HEK293 (cell line): ENCODE results near the gene CPA2.

ENCODE experiments used
- CTCF ChIA-PET: fragments of 350-600 bp; formaldehyde crosslinking; extraction: SDS; loops from one replicate; lab custom pipeline; 2021; ENCODE audit warnings: antibody characterized with exemption; lab: Yijun Ruan, JAX
- POLR2A ChIA-PET: fragments of 300-600 bp; formaldehyde crosslinking; extraction: SDS; loops from one replicate; lab custom pipeline; 2020; ENCODE audit warnings: antibody characterized with exemption, inconsistent platforms; lab: Yijun Ruan, JAX
- H3K27ac ChIP-seq: fragments of 200-500 bp; sonication (Bioruptor generic); 2 replicates; pipeline ENCODE4 v1.5.1; 2014; ENCODE audit warnings: low read depth, low read length, control low read depth, inconsistent platforms; ENCODE audit errors: extremely low read depth
- H3K36me3 ChIP-seq, 2 experiments: fragments of 200-500 bp in 1 of 2; sonication (Bioruptor generic) in 1 of 2; 1 replicate in 1 of 2; 2 replicates in 1 of 2; pipeline ENCODE4 v1.5.1; 2014 to 2017; ENCODE audit warnings: inconsistent platforms in 2 of 2, low read length in 2 of 2; ENCODE audit not compliant: control insufficient read depth in 2 of 2, insufficient read depth in 1 of 2
- H3K4me1 ChIP-seq: fragments of 200-500 bp; sonication (Bioruptor generic); 2 replicates; pipeline ENCODE4 v1.5.1; 2014; ENCODE audit warnings: mild to moderate bottlenecking, low read length, inconsistent platforms; ENCODE audit not compliant: control insufficient read depth, insufficient read depth
- H3K4me3 ChIP-seq: 2 replicates; pipeline ENCODE4 v1.5.1; 2011; ENCODE audit warnings: low read depth, mild to moderate bottlenecking, control low read depth, low read length, moderate library complexity
- H3K9me3 ChIP-seq: fragments of 200-500 bp; sonication (Bioruptor generic); 2 replicates; pipeline ENCODE4 v1.5.1; 2014; ENCODE audit warnings: low read depth, low read length, inconsistent platforms; ENCODE audit not compliant: control insufficient read depth, insufficient read depth
- BCL11B ChIP-seq: fragments of 450-650 bp; formaldehyde crosslinking; IDR thresholded peaks from 2 replicates; pipeline ENCODE4 v1.5.1; 2016; ENCODE audit warnings: low read depth, missing biosample characterization, missing genetic modification characterization
- GLI4 ChIP-seq: fragments of 450-650 bp; formaldehyde crosslinking; IDR thresholded peaks from 2 replicates; pipeline ENCODE4 v1.5.1; 2016; ENCODE audit warnings: missing biosample characterization, missing genetic modification characterization
- KLF10 ChIP-seq: fragments of 450-650 bp; IDR thresholded peaks from 2 replicates; pipeline ENCODE4 v1.5.1; 2018; ENCODE audit warnings: missing biosample characterization, mild to moderate bottlenecking, missing genetic modification characterization
- KLF17 ChIP-seq: fragments of 450-650 bp; formaldehyde crosslinking; IDR thresholded peaks from 2 replicates; pipeline ENCODE4 v1.5.1; 2016; ENCODE audit warnings: missing biosample characterization, missing genetic modification characterization
- KLF9 ChIP-seq: fragments of 450-650 bp; formaldehyde crosslinking; IDR thresholded peaks from 2 replicates; pipeline ENCODE4 v1.5.1; 2016; ENCODE audit warnings: missing biosample characterization, missing genetic modification characterization, low read depth
- PRDM6 ChIP-seq: fragments of 450-650 bp; formaldehyde crosslinking; IDR thresholded peaks from 2 replicates; pipeline ENCODE4 v1.5.1; 2017; ENCODE audit warnings: missing biosample characterization, missing genetic modification characterization
- YY1 ChIP-seq: fragments of 450-650 bp; formaldehyde crosslinking; IDR thresholded peaks from 2 replicates; pipeline ENCODE4 v1.5.1; 2018; ENCODE audit warnings: missing biosample characterization, missing genetic modification characterization
- ZBTB11 ChIP-seq: fragments of 450-650 bp; formaldehyde crosslinking; conservative IDR thresholded peaks from 2 replicates; pipeline ENCODE4 v1.5.1; 2016; ENCODE audit warnings: low read depth, missing biosample characterization, missing genetic modification characterization
- ZBTB17 ChIP-seq: fragments of 450-650 bp; formaldehyde crosslinking; IDR thresholded peaks from 2 replicates; pipeline ENCODE4 v1.5.1; 2016; ENCODE audit warnings: missing biosample characterization, missing genetic modification characterization
- ZIC2 ChIP-seq: fragments of 450-650 bp; formaldehyde crosslinking; IDR thresholded peaks from 2 replicates; pipeline ENCODE4 v1.5.1; 2016; ENCODE audit warnings: missing biosample characterization, missing genetic modification characterization
- ZNF10 ChIP-seq: fragments of 450-650 bp; formaldehyde crosslinking; IDR thresholded peaks from 2 replicates; pipeline ENCODE4 v1.5.1; 2017; ENCODE audit warnings: missing biosample characterization, missing genetic modification characterization
- ZNF114 ChIP-seq: fragments of 450-650 bp; formaldehyde crosslinking; IDR thresholded peaks from 2 replicates; pipeline ENCODE4 v1.5.0; 2017; ENCODE audit warnings: missing biosample characterization, missing genetic modification characterization
- ZNF146 ChIP-seq: fragments of 450-650 bp; formaldehyde crosslinking; IDR thresholded peaks from 2 replicates; pipeline ENCODE4 v1.5.1; 2016; ENCODE audit warnings: missing biosample characterization, missing genetic modification characterization
- ZNF169 ChIP-seq: fragments of 450-650 bp; formaldehyde crosslinking; IDR thresholded peaks from 2 replicates; pipeline ENCODE4 v1.5.1; 2016; ENCODE audit warnings: missing biosample characterization, missing genetic modification characterization
- ZNF292 ChIP-seq: fragments of 450-650 bp; formaldehyde crosslinking; IDR thresholded peaks from 2 replicates; pipeline ENCODE4 v1.5.1; 2016; ENCODE audit warnings: low read depth, missing biosample characterization, missing genetic modification characterization, borderline replicate concordance
- ZNF37A ChIP-seq: fragments of 450-650 bp; IDR thresholded peaks from 2 replicates; pipeline ENCODE4 v1.5.1; 2018; ENCODE audit warnings: missing biosample characterization, missing genetic modification characterization
- ZNF404 ChIP-seq: fragments of 450-650 bp; formaldehyde crosslinking; IDR thresholded peaks from 2 replicates; pipeline ENCODE4 v1.5.1; 2017; ENCODE audit warnings: missing biosample characterization, missing genetic modification characterization
- ZNF521 ChIP-seq: fragments of 450-650 bp; formaldehyde crosslinking; IDR thresholded peaks from 2 replicates; pipeline ENCODE4 v1.5.1; 2017; ENCODE audit warnings: missing biosample characterization, mild to moderate bottlenecking, missing genetic modification characterization
- ZNF530 ChIP-seq: fragments of 450-650 bp; formaldehyde crosslinking; IDR thresholded peaks from 2 replicates; pipeline ENCODE4 v1.5.1; 2016; ENCODE audit warnings: low read depth, missing biosample characterization, missing genetic modification characterization
- ZNF664 ChIP-seq: fragments of 450-650 bp; formaldehyde crosslinking; IDR thresholded peaks from 2 replicates; pipeline ENCODE4 v1.5.1; 2016; ENCODE audit warnings: missing biosample characterization, missing genetic modification characterization
- ZNF707 ChIP-seq: fragments of 450-650 bp; formaldehyde crosslinking; IDR thresholded peaks from 2 replicates; pipeline ENCODE4 v1.5.1; 2016; ENCODE audit warnings: missing biosample characterization, missing genetic modification characterization
- ZNF747 ChIP-seq: fragments of 450-650 bp; formaldehyde crosslinking; IDR thresholded peaks from 2 replicates; pipeline ENCODE4 v1.5.1; 2016; ENCODE audit warnings: missing biosample characterization, missing genetic modification characterization

CPA2 gene

GRCh38 chr7:130274296-130274695 is 7.6 kb downstream of the CPA2 start:
- CTCF ChIA-PET, result interaction anchor here (1.4 kb wide), 1 partner anchor 10 kb away, joined by 3 read pairs; no protein-coding TSS in a partner anchor
- Histone ChIP-seq H3K9me3 (no peaks in the 10 kb centered on the region), H3K4me1 (no peaks in the 10 kb centered on the region), H3K36me3 (no peaks in the 10 kb centered on the region), H3K4me3 (no peak overlapping the region), H3K27ac (no peak overlapping the region)
- no peak for TF ChIP-seq GLI4
- no peak for TF ChIP-seq ZNF292 (tag by site-specific recombination)
- TF ChIP-seq KLF10, result no peak
- no peak for TF ChIP-seq ZNF530 (tag by site-specific recombination)
- TF ChIP-seq ZBTB17 (tag by site-specific recombination), result no peak
- TF ChIP-seq ZNF664 (tag by site-specific recombination), result no peak
- no peak for TF ChIP-seq ZIC2 (tag by site-specific recombination)
- TF ChIP-seq ZNF747 (tag by site-specific recombination), result no peak
- TF ChIP-seq ZNF404 (tag by site-specific recombination), result no peak
- no peak for TF ChIP-seq KLF9 (tag by site-specific recombination)
- TF ChIP-seq ZNF114, result no peak
- no peak for TF ChIP-seq ZNF37A (tag by site-specific recombination)
- TF ChIP-seq ZNF10 (tag by site-specific recombination), result no peak
- POLR2A ChIA-PET, result no interaction called here

- Histone ChIP-seq H3K27ac (no peak overlapping the region), H3K4me3 (no peak overlapping the region), H3K36me3 (no peaks in the 10 kb centered on the region), H3K9me3 (no peaks in the 10 kb centered on the region), H3K4me1 (no peaks in the 10 kb centered on the region)
- ChIA-PET CTCF (interaction anchor here (0.6 to 1.4 kb wide), 2 partner anchors 11 to 677 kb away, joined by 3 read pairs; no protein-coding TSS in a partner anchor), POLR2A (no interaction called here)
- TF ChIP-seq ZNF146 (tag by site-specific recombination) (no peak), PRDM6 (no peak), YY1 (tag by site-specific recombination) (no peak), ZBTB11 (tag by site-specific recombination) (no peak), ZNF707 (tag by site-specific recombination) (no peak), KLF17 (no peak), BCL11B (tag by site-specific recombination) (no peak), ZNF169 (tag by site-specific recombination) (no peak), ZNF521 (tag by site-specific recombination) (no peak)
Observed at GRCh38 chr7:130274983-130275591, 8.4 kb downstream of the CPA2 start.
